Measurements from ENCODE around the gene FOXO1. TPM values are rescaled to one million over a fixed set of nuclear protein-coding genes. Genes with fewer than 3 reads are reported as not detected.
A peak's percentile ranks its signal among the peaks of the same experiment; 100 is the strongest.

Gene FOXO1
- total RNA-seq, 2 donors from 2014 or later, result 6.1 to 9.5 TPM

DNA sequence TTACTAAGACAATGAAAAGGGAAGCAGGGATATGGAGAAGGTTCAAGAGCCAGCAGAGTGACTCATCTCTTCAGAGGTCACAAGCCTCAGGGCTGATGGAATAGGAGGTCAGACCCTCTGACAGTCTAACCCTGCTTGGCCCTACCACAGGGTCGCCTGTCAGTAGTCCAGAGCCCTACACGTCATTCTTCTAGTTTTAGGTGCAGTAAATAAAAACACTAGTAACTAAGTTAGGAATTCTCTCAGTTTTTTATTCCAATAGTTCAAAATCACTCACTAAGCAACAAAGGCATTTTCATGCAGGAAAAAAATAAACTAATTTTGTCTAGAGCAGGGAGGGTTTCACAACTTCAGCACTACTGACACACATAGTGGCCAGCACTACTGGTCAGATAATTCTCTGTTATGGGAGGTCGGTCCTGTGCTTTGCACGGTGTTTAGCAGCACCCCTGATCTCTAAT is 27.2 kb downstream of the FOXO1 start:
- Mint-ChIP-seq H3K27me3 (no peaks in the 10 kb centered on the region), H3K36me3 (no peaks in the 10 kb centered on the region), H3K4me3 (no peak overlapping the region), H3K27ac (peak overlapping the region in 1 of 2 donors; percentile 27), H3K9me3 (no peaks in the 10 kb centered on the region), H3K4me1 (ENCODE audit: low read depth in 2 of 2) (peaks cover 27 to 28% of the 10 kb centered on the region in 2 donors)
- DNase-seq (ENCODE audit: low spot score) (no peak), ATAC-seq (no peak)

DNA sequence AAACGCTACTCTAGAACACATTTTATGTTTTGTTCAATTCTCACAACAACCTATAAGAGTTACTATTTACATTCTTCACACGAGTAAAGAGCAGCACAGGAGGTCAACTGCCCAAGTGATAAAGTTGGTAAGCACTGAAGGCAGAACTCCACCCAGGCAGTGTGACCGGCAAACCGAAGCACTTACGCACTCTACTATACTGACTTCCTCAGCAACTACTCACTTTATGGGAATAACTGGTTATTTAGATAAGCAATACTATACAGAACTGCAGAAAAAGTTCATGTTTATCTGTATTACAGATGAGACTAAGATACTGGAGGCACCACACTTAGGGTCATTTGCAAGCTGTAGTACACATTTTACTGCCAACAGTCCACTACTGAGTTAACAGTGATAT is 28.8 kb downstream of the FOXO1 start:
- no peaks in the 10 kb centered on the region for H3K36me3 Mint-ChIP-seq
- no peak overlapping the region for H3K4me3 Mint-ChIP-seq
- peaks cover 30 to 31% of the 10 kb centered on the region in 2 donors for H3K4me1 Mint-ChIP-seq (ENCODE audit: low read depth in 2 of 2)
- ATAC-seq (no peak), DNase-seq (ENCODE audit: low spot score) (no peak)
- H3K27me3 Mint-ChIP-seq, result no peaks in the 10 kb centered on the region
- no peaks in the 10 kb centered on the region for H3K9me3 Mint-ChIP-seq
- H3K27ac Mint-ChIP-seq, result no peak overlapping the region

DNA sequence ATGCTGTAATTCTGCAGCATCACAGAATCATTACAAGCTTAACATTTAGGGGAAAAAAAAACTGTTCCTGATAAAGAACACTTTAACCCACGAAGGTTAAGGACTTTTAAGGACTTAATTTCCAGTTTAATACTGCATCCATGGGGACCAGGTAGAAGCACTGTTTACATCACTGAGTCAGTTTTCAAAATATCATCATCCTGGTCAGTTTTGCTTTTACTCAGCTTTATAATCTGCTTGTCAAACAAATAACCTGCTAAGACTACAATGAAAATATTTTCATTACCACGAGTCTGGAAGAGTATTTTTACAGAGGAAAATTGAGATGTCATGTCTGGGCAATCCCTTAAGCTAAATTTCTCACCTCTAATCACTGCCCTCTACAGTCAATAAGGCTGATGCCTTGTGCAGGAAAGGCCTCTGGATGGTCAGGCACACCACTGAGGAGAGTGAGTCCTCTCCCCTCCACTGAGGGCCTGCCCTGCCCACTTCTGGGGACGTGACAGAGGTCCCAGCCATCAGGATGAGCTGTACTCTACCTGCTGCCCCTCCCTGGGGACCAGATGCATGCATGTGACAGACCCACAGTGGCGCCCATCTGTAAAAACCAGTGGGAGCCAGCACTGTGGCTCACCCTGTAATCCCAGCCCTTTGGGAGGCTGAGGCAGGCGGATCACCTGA is 31.0 kb downstream of the FOXO1 start:
- Mint-ChIP-seq H3K36me3 (no peaks in the 10 kb centered on the region), H3K9me3 (no peaks in the 10 kb centered on the region), H3K4me1 (ENCODE audit: low read depth in 2 of 2) (peaks cover 27 to 28% of the 10 kb centered on the region in 2 donors), H3K27ac (peak overlapping the region in 1 of 2 donors; percentile 17), H3K4me3 (no peak overlapping the region), H3K27me3 (no peaks in the 10 kb centered on the region)
- ATAC-seq (no peak), DNase-seq (ENCODE audit: low spot score) (no peak)

DNA sequence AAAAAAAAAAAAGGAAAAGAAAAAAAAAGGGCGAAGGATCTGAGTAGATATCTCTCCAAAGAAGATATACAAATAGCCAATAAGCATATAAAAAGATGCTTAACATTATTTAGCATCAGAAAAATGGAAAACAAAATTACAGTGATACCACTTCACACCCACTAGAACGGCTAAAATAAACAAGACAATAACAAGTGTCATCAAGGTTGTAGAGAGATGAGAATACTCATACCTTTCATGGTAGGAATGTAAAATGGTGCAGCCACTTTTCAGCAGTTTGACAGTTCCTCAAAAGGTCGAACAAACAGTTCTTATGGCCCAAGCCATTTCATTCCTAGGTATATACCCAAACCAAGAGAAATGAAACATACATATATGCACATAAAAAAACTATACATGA is 33.5 kb downstream of the FOXO1 start:
- no peak overlapping the region for H3K4me3 Mint-ChIP-seq
- DNase-seq (ENCODE audit: low spot score) (no peak), ATAC-seq (no peak)
- H3K4me1 Mint-ChIP-seq (ENCODE audit: low read depth in 2 of 2), result peaks cover 18 to 23% of the 10 kb centered on the region in 2 donors
- H3K27ac Mint-ChIP-seq, result no peak overlapping the region
- no peaks in the 10 kb centered on the region for H3K9me3 Mint-ChIP-seq
- H3K36me3 Mint-ChIP-seq, result no peaks in the 10 kb centered on the region
- H3K27me3 Mint-ChIP-seq, result no peaks in the 10 kb centered on the region

DNA sequence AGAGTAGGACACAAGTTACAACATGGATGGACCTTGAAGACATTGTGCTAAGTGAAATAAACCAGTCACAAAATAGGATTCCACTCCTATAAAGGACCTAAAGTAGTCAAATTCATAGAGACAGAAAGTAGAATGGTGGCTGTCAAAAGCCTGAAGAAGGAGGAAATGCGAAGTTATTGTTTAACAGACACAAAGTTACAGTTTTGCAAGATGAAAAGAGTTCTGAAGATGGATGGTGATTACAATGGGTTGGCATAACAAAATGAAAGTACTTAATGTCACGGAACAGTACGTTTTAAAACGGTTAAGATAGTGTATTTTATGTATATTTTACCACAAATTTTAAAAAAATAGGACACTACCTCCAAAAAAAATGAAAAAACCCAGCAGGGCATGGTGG is 34.8 kb downstream of the FOXO1 start:
- no peak for ATAC-seq
- peaks cover 18 to 24% of the 10 kb centered on the region in 2 donors for H3K4me1 Mint-ChIP-seq (ENCODE audit: low read depth in 2 of 2)
- H3K36me3 Mint-ChIP-seq, result no peaks in the 10 kb centered on the region

DNA sequence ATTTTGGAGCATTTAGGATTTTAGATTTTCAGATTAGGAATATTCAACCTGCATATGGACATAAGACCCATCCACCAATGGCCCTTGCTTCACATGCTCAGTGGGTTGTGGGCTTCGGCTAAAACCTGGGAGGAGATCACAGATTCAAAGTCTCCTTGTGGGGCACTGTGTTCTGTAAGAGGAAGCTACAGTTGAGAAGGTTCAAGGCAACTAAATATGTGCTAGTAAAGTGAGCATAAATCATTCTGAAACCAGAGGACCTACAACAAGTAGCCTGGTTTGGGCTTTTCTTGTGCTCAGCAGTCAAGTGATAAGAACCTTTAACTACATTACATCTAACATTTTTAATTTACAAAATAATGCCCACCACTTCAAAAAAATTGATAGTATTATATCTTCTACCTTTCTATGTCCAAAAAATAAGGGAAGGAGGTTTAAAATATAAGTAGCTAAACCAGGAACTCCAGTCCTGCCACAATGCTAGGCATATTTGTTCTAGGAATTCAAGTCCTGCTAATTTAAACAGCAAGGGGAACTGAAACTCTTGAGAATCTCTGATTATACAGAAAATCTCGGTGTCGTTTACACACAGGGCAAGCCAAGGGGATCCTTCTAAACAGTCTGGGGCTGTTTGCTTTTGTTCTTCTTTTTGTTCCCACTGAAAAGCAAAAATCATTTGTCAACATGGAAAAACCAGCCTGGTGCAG is 36.6 kb downstream of the FOXO1 start:
- H3K36me3 Mint-ChIP-seq, result no peaks in the 10 kb centered on the region
- peaks cover 21 to 28% of the 10 kb centered on the region in 2 donors for H3K4me1 Mint-ChIP-seq (ENCODE audit: low read depth in 2 of 2)

More for the DNA sequence above, 34.8 kb downstream of the FOXO1 start:
- Mint-ChIP-seq H3K9me3 (no peaks in the 10 kb centered on the region), H3K4me3 (no peak overlapping the region), H3K27me3 (no peaks in the 10 kb centered on the region), H3K27ac (peak overlapping the region in 1 of 2 donors; percentile 15)
- DNase-seq (ENCODE audit: low spot score), result no peak

DNA sequence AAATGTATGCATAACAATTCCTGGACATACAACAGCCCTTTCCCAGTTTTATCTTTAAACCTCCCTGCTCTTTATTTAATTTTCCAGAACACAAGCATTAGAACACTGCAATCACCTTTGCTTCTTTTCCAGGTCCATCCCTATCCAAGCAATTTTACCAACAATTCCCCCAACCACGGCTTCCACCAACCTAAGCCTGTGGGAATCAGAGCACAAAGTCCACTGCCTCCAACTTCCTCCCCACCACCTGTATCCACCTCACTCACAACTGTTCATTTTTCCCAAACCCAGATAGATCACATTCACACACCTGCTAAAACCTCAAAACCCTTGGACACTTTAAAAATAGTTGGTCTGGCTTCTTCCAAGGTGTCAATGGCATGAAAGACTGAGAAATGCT is 39.5 kb downstream of the FOXO1 start:
- no peaks in the 10 kb centered on the region for H3K27me3 Mint-ChIP-seq
- ATAC-seq (no peak), DNase-seq (ENCODE audit: low spot score) (no peak)
- H3K4me1 Mint-ChIP-seq (ENCODE audit: low read depth in 2 of 2), result peaks cover 19 to 31% of the 10 kb centered on the region in 2 donors
- H3K4me3 Mint-ChIP-seq, result no peak overlapping the region
- H3K9me3 Mint-ChIP-seq, result no peaks in the 10 kb centered on the region
- no peak overlapping the region for H3K27ac Mint-ChIP-seq
- no peaks in the 10 kb centered on the region for H3K36me3 Mint-ChIP-seq

More for the DNA sequence above, 36.6 kb downstream of the FOXO1 start:
- Mint-ChIP-seq H3K9me3 (no peaks in the 10 kb centered on the region), H3K27ac (no peak overlapping the region), H3K4me3 (no peak overlapping the region), H3K27me3 (no peaks in the 10 kb centered on the region)
- no peak for ATAC-seq
- DNase-seq (ENCODE audit: low spot score), result no peak

DNA sequence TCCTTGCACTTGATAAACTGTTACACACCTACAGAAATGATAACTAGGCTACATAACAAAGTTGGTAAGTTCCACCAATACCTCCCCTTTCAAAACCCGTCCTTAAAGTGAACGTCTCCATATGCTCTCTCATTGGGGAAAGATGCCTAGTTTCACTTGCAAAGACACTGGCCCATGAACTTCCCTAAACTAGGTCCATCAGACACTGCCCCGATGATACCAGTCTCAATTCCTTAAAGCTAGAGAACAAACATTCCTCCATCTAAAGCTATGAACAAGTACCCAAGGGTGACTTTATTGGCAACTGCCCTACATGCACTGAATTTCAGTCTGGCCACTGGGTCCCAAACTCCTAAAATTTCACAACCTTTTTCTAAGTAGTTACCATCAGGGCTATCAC is 39.9 kb downstream of the FOXO1 start:
- DNase-seq (ENCODE audit: low spot score) (no peak), ATAC-seq (no peak)
- peaks cover 18 to 30% of the 10 kb centered on the region in 2 donors for H3K4me1 Mint-ChIP-seq (ENCODE audit: low read depth in 2 of 2)
- no peaks in the 10 kb centered on the region for H3K27me3 Mint-ChIP-seq
- no peak overlapping the region for H3K27ac Mint-ChIP-seq
- H3K9me3 Mint-ChIP-seq, result no peaks in the 10 kb centered on the region
- no peaks in the 10 kb centered on the region for H3K36me3 Mint-ChIP-seq
- H3K4me3 Mint-ChIP-seq, result no peak overlapping the region

DNA sequence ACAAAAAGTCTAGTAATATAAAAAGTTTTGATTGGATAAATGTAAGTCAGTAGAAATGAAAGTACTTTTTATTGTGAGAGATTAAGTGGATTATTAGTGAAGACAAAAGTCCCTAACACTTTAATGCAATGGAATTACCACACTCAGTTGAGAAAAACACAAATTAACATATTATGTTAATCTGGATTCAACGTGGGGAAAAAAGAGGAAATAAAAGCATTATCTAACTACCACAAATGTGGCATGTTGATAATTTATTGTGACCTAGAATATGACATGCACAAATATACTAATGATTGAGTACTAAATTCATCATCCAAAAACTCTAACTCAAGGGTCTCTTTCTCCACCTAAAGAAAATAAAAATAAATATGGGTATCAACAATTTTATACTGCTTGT is 41.5 kb downstream of the FOXO1 start:
- H3K36me3 Mint-ChIP-seq, result no peaks in the 10 kb centered on the region
- no peak overlapping the region for H3K27ac Mint-ChIP-seq
- no peaks in the 10 kb centered on the region for H3K9me3 Mint-ChIP-seq
- ATAC-seq (no peak), DNase-seq (ENCODE audit: low spot score) (no peak)
- no peak overlapping the region for H3K4me3 Mint-ChIP-seq
- H3K4me1 Mint-ChIP-seq (ENCODE audit: low read depth in 2 of 2), result peaks cover 15 to 28% of the 10 kb centered on the region in 2 donors
- no peaks in the 10 kb centered on the region for H3K27me3 Mint-ChIP-seq

DNA sequence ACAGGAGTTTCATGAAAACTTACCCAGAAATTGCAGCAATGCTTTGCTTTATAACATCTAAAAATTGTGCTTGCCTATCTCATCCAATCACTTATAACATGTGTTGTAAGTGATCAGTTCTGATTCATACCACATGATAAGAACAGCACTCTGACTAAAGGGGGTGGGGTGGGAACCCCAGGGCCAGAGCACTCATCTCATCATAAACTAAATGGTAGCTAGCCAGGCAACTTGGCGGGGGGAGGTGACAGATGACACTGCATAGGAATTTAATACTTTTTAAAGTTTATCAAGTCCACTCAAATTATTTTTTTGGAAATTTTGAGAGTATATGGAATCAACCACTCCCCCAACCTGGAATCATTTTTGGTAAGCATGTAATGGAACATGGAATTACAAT is 42.1 kb downstream of the FOXO1 start:
- Mint-ChIP-seq H3K27me3 (no peaks in the 10 kb centered on the region), H3K4me1 (ENCODE audit: low read depth in 2 of 2) (peaks cover 21 to 34% of the 10 kb centered on the region in 2 donors), H3K9me3 (no peaks in the 10 kb centered on the region), H3K4me3 (no peak overlapping the region), H3K27ac (no peak overlapping the region), H3K36me3 (no peaks in the 10 kb centered on the region)
- no peak for DNase-seq (ENCODE audit: low spot score)
- ATAC-seq, result peak in 1 of 2 donors; percentile 60

DNA sequence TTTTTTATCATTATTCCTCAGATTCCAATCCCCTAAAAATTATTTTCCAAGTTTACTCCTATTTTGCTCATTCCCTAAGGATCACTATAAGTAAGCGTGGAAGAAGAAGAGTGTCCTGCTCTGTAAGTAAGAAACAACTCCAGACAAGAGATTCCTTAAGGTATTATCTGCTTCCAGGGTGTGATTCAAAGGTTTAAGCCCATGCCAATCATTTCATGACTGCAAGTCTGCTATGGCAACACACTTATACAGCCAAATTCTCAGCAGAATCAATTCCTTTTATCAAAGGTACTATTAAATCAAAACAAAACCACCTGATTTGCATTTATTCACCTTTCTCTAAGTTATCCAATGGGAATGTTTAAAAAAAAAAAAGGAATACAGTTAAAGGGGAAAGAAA is 43.7 kb downstream of the FOXO1 start:
- no peak overlapping the region for H3K4me3 Mint-ChIP-seq
- H3K27me3 Mint-ChIP-seq, result no peaks in the 10 kb centered on the region
- no peak for ATAC-seq
- DNase-seq (ENCODE audit: low spot score), result no peak
- H3K36me3 Mint-ChIP-seq, result no peaks in the 10 kb centered on the region
- no peak overlapping the region for H3K27ac Mint-ChIP-seq
- H3K9me3 Mint-ChIP-seq, result no peaks in the 10 kb centered on the region
- peaks cover 21 to 34% of the 10 kb centered on the region in 2 donors for H3K4me1 Mint-ChIP-seq (ENCODE audit: low read depth in 2 of 2)

DNA sequence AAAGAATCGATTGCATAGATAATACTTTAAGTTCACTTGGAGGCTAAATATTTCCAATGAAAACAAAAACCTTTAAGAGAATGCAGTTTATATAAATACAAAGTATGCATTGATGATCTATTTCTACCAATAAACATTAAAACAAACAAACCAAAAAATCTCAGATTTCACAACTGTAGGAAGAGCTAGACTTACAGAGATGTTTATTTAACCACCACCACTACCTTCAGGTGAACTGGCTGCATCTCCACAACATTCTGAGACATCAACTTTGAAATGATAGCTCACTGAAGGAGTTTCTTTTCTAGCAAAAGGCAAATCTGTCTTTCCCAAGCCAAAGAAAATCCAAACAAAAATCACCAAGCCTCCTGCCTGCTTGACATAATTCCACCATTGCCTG is 44.2 kb downstream of the FOXO1 start:
- Mint-ChIP-seq H3K4me3 (no peak overlapping the region), H3K27me3 (no peaks in the 10 kb centered on the region), H3K9me3 (no peaks in the 10 kb centered on the region), H3K36me3 (no peaks in the 10 kb centered on the region), H3K27ac (no peak overlapping the region), H3K4me1 (ENCODE audit: low read depth in 2 of 2) (peaks cover 21 to 34% of the 10 kb centered on the region in 2 donors)
- DNase-seq (ENCODE audit: low spot score), result no peak
- no peak for ATAC-seq

DNA sequence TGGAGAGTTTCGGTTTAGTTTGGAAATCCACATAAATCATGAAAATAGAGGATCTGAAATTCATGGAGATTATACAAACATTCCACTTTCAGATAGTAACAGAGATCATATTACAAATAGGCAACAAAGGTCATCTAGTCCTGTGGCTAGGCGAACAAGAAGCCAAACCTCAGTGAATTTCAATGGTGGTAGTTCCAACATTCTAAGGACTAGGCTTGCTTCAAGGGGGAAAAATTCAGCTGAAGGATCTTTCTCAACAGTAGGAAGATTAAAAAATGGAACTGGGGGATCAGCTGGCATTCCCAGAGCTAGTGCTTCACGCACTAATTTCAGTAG is 47.0 kb downstream of the FOXO1 start:
- ATAC-seq, result no peak
- H3K4me1 Mint-ChIP-seq (ENCODE audit: low read depth in 2 of 2), result peaks cover 26 to 42% of the 10 kb centered on the region in 2 donors
- no peaks in the 10 kb centered on the region for H3K9me3 Mint-ChIP-seq
- no peak overlapping the region for H3K4me3 Mint-ChIP-seq
- no peaks in the 10 kb centered on the region for H3K36me3 Mint-ChIP-seq
- H3K27me3 Mint-ChIP-seq, result no peaks in the 10 kb centered on the region
- no peak overlapping the region for H3K27ac Mint-ChIP-seq
- no peak for DNase-seq (ENCODE audit: low spot score)

DNA sequence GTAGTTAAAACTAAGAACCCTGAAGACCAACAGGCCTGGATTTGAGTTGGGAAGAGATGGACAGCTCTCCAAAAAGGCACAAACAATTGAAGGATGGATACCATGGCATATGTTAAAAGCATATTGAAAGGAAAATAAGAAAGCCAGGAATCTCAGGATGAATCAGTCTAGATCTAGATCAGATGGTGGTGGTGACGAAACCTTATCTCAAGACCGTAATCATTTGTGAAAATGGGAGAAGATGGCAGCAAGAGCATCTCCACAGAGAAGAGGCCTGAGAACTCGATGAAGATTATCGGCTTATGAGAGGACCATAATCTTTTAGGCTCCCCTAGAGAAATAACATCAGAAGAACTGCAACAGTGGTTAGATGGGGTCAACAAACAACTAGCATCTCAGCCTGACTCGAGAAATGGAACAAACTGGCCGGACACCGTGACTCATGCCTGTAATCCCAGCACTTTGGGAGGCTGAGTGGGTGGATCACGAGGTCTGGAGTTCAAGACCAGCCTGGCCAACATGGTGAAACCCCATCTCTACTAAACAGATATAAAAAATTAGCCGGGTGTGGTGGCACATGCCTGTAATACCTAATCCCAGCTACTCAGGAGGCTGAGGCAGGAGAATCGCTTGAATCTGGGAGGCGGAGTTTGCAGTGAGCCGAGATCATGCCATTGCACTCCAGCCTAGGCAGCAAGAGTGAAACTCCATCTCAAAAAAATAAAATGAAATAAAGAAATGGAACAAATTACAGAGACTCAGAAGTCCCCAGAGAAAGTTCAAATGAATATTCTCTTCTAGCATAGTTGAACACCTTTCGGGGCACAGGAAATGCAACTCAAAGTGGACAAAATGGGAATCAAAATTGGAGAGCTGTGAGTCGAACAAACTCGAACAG is 47.6 kb downstream of the FOXO1 start:
- Mint-ChIP-seq H3K9me3 (no peaks in the 10 kb centered on the region), H3K4me3 (no peak overlapping the region), H3K36me3 (no peaks in the 10 kb centered on the region), H3K27me3 (no peaks in the 10 kb centered on the region), H3K4me1 (ENCODE audit: low read depth in 2 of 2) (peaks cover 30 to 48% of the 10 kb centered on the region in 2 donors), H3K27ac (no peak overlapping the region)
- no peak for DNase-seq (ENCODE audit: low spot score)
- no peak for ATAC-seq

All from natural killer cell treated with Interleukin-12 subunit alpha and Interleukin-12 subunit beta and Interleukin-15 and Interleukin-18, amount 100 ng/mL, for 72 hours (primary cell).